AG08396 (cell line): ENCODE data around the gene PSMB1.
A peak's percentile ranks its signal among the peaks of the same experiment; 100 is the strongest.
"Not testable (repeated sequence)": the region's sequence is repeated elsewhere in the genome, so short reads cannot be mapped to it uniquely, and the experiment has no call there.

Experiments used
- DNase-seq: peaks from one replicate; pipeline ENCODE4 v3.0.0; 2012; ENCODE audit warnings: low spot score, mixed read lengths

PSMB1 gene

DNA sequence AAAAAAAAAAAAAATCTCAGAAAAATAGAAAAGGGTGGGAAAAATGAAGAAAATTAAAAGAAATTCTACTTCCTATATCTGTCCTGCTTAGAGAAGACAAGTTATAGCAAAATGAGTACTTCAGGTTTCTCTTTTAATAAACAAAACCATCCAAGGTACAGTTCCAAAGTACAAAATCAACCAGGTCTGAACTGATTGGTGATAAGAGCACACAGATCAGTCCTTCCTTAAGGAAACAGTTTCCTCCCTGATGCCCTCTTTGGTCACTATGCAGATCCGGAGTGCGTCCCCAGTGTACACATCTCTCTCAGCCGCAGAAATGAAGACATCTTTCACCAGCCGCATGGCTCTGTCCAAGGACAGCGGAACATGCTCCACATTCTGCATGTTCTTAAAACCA, 18.1 kb downstream of the PSMB1 start:
- DNase-seq: no peak

DNA sequence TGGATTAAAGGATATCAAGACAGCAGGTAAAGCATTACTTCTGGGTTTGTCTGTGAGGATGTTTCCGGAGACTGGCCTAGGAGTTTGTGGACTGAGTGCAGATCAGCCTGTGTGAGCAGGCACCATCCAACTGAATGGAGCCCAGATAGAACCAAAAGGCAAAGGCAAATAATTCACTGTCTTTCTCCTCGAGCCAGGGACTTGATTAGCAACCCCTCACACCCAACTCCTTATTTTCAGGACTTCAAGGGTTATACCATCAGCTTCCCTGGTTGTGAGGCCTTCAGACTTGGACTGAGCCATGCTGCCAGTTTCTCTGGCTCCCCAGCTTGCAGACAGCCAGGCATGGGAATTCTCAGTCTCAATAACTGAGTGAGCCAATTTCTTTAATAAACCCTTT, 19.3 kb downstream of the PSMB1 start:
- no peak for DNase-seq

DNA sequence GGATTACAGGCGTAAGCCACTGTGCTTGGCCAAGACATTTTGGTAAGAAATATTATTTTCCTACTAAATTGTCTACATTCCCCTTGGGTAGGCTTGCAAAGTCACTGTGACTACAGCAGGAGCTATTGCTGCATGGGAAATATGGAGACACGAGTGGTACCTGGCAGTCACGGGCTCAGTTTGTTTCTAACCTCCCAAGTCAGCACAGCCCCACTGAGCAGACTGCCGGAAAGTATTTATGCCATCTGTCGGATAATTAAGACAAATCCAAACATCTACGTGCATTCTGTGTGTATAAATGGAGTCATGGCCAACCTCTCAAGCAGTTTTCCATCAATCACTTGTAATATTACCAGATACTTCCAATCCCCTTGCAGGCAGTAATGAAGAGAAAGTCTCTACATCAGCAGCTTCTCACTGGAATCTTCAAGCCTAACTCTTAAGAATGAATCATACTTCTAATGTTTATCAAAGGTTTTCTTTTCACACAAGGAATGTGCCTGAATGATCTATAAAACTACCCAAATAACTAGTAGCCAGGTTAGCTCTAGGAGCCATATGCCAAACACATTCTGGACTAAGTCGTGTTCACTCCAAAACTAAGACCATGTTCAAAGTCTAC, 20.1 kb downstream of the PSMB1 start:
- no peak for DNase-seq

DNA sequence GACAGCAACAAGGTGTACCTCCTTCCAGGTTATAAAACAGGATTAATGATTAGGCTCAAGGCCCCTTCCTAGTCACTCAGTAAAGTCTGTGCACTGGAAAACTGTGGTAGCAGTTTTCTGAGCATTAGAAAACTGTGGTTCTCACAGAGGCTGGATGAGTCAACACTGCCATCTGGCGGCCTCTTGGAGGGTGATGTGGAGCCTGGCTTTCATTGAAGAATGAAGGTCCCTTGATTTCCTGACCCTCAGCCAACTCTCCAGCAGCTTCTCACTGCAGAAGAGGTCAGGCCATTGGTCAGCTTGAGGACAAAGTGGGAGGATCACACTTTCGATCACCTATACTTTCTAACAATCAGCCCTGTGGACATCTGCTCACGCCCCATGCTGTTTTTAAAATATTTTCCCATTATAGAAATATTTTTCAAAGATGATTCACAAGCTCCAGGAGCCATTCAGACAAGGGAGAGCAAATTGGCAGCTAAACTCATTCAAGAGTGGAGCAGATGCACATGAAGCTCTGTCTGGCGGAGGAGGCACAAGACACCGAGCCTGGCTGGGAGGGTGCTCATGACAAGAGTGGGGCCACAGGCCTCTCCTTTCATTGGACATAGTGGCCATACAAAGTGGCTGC, 23.2 kb downstream of the PSMB1 start:
- DNase-seq: peak; percentile 77

DNA sequence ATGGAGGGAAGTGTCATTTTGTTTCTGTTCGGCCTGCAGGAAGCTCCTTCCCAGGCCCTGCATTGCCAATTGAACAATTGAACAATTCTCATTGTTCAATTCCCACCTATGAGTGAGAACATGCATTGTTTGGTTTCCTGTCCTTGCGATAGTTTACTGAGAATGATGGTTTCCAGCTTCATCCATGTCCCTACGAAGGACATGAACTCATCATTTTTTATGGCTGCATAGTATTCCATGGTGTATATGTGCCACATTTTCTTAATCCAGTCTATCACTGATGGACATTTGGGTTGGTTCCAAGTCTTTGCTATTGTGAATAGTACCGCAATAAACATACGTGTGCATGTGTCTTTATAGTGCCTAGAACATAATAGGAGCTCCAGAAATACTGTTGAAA, 25.1 kb downstream of the PSMB1 start:
- DNase-seq: not testable (repeated sequence)

DNA sequence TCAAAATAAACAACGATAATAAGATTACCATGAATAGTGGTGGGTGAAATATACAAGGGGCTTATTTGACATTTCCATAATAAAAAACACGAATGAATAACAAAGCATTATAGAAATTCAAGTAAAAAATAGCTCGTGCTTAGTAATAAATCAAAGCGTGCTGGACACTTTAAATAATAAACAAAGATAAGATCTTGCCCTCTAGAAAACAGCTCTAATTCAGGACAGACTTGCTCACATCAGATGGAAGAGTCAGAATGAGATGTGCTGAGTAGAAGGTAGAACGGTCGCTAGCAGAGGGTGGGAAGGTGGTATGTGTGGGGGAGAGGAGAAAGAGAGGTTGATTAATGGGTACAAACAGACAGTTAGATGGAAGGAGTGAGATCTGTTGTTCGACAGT, 27.3 kb downstream of the PSMB1 start:
- DNase-seq: no peak

DNA sequence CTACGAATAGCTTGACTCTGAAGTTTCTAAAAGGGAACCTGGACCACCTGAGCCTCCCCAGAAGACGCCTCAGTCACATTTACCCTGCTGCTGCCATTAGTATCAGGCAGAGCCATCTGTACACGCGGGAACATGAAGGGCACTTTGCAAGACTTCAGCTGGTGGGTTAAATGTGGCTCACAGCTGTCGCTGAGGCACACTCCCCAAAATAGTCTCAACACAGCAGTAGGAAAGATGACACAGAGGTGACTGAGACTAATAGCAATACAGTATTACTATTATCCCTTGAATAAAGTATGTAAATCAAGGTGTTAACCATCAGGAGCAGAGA, 29.0 kb downstream of the PSMB1 start:
- DNase-seq: no peak

DNA sequence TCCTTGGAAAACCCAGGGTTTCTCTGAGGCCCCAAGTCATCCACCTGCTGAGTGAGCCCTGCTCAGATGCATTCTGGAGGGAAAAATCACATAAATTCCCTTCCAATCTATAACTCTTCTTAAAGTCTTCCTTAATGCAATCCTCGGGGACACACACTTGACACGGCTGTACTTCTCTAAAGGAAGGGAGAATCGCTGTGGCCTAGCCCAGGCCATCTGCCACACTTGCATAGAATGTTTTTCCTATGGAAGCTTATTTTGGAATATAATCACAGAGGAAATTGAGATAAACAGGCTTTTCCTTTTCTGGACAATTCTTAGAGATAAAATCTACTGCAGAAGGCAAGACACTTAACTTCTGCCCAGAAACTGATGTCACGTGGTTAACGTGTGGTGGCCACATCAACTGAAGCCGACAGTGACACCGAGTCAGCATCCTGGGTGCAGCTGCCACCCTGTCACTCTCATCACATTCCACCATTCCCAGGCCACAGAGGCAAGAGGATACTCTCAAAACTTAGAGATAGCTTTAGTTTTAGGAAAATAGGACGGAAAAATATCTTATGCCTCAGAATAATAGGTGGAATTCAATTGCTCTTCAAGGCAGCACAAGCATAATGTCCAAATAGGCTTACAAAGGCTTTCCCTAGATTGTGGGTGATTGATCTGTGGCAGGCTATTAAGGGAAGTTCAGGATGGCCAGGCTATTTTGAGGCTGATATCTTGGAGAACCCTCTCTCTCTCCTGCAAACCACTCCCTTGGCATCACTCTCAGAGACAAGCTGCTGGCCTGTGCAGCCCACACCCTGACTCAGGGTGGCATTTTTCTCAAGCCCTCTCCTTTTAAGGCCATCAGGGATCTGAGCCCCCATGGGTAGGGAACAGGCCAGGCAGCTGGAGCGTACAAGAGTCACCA, 29.6 kb downstream of the PSMB1 start:
- DNase-seq: no peak

DNA sequence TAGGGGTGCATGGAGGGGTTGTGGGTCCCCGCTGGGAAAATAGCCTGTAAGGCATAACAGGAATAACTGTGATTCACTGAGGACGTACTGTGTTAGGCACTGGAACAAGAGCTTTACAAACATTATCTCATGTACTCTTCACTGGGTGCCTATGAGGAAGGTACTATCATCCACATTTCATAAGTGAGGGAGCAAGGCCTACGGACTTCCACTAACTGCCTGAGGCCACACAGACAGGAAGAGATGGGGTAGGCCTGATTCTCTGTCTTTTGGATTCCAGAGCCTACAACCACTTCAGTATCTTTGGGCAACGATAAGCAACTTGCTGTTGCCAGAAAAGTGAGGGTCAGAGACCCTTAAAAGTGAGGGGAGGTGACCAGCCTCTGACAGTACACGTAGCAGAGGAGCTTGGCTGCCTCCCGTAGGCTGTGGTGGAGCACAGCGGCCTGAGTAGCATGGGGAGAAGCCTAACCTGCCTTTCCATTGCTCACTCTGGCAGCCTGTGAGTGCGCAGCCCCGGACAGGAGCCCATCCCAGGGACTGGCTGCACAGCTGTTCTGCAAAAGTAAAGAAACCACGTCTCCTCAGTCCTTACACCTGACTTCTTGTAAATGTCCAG, 30.4 kb downstream of the PSMB1 start:
- peak; percentile 13 for DNase-seq

DNA sequence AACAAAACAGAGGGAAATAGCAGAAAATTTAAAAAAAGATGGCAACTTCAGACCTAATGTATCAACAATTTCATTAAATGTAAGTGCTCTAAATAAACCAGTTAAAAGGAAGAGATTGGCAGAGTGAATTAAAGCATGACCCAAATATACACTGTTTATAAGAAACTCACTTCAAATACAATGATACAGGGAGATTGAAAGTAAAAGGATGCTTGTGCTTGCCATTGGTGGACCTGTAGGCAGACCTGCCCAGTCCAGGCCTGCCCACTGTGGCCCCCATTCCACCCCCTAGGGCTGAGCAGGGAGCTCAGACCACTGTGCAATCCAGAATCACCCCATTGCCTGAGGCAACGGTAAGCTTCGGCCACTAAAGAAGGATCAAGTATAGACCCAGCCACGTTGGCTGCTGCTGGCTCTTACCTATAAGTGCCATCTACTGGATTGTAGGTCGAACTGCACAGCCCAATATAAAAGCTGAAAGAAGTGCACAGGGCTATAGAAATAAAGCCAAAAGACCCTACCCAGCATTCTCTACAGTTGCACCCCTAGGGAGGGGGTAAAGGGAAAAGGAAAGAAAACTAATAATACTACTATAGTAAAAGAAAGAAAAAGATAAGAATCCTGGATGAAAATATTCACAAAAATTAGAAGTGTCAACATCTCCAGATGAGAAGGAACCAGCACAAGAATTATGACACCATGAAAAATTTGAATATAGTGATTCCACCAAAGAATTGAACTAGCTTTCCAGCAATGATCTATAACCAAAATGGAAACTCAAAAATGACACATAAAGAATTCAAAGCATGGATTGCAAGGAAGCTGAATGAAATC, 36.1 kb downstream of the PSMB1 start:
- DNase-seq: peak; percentile 55

DNA sequence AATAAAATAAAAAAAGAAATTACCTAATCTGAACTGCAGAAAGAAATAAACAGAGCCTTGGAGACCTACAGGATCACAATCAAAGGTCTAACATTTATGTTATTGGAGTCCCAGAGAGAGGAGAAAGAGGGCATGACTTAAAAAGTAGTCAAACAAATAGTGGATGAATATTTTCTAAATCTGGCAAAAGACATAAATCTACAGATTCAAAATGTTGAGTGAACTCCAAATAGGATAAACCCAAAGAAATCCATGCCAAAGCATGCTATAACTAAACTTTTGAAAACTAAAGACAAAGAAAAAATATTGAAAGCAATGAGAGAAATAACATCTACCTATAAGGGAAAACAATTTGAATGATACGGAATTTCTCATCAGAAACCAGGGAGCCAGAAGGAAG, 38.2 kb downstream of the PSMB1 start:
- DNase-seq: no peak

DNA sequence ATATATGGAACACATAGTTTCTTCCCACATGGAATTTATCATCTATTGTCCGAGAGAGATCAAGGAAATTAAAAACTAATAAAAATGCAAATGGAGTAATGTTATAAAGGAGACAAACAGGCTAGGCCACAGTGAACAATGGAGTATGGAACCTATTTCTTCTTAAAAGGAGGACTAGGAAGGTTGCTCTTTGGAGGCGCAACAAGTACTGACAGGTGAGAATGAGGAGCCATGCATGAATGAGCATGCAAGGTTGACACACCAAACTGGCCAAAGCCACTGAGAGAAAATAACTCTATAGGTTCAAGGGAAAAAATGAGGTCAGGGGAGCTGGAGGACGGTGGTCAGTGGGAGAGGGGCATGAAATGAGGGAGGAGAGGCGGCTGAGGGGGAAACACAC, 40.9 kb downstream of the PSMB1 start:
- DNase-seq: no peak

DNA sequence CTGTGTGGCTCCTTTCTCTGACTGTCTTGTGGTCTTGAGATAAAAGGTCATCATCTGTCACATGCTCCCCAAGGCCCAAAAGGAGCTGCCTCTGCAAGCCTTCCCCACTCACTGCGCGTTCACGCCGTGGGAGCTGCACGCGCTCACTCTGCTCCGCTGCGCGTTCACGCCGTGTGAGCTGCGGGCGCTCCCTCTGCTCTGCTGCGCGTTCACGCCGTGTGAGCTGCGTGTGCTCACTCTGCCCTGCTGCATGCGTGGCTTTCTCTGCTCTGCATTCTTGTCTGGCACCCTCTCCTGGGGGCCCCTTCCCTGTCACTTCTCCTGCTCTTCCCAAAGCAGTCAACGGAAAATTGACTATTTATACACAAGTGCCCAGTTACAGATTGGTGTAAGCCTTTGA, 42.5 kb downstream of the PSMB1 start:
- no peak for DNase-seq

DNA sequence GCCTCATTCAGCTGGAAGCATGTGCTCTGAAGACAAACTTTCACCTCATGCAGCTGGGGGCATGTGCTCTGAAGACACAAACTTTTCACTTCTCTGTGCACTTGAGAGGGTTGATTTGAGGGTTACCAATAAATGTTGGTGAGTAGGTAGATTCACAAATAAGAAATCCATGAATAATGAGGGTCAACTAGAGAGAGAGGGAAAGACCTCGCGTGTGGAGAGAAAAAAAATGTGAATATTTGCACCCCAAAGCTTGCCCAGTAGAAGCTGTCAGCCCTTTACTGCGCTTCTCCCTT, 43.4 kb downstream of the PSMB1 start:
- no peak for DNase-seq

DNA sequence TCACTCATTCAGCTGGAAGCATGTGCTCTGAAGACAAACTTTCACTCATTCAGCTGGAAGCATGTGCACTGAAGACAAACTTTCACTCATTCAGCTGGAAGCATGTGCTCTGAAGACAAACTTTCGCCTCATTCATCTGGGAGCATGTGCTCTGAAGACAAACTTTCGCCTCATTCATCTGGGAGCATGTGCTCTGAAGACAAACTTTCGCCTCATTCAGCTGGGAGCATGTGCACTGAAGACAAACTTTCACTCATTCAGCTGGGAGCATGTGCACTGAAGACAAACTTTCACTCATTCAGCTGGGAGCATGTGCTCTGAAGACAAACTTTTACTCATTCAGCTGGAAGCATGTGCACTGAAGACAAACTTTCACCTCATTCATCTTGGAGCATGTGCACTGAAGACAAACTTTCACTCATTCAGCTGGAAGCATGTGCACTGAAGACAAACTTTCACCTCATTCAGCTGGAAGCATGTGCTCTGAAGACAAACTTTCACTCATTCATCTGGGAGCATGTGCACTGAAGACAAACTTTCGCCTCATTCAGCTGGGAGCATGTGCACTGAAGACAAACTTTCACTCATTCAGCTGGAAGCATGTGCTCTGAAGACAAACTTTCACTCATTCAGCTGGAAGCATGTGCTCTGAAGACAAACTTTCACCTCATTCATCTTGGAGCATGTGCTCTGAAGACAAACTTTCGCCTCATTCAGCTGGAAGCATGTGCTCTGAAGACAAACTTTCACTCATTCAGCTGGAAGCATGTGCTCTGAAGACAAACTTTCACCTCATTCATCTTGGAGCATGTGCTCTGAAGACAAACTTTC, 44.0 kb downstream of the PSMB1 start:
- not testable (repeated sequence) for DNase-seq

DNA sequence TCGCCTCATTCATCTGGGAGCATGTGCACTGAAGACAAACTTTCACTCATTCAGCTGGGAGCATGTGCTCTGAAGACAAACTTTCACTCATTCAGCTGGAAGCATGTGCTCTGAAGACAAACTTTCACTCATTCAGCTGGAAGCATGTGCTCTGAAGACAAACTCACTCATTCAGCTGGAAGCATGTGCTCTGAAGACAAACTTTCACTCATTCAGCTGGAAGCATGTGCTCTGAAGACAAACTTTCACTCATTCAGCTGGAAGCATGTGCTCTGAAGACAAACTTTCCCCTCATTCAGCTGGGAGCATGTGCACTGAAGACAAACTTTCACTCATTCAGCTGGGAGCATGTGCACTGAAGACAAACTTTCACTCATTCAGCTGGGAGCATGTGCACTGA, 44.8 kb downstream of the PSMB1 start:
- DNase-seq: not testable (repeated sequence)

DNA sequence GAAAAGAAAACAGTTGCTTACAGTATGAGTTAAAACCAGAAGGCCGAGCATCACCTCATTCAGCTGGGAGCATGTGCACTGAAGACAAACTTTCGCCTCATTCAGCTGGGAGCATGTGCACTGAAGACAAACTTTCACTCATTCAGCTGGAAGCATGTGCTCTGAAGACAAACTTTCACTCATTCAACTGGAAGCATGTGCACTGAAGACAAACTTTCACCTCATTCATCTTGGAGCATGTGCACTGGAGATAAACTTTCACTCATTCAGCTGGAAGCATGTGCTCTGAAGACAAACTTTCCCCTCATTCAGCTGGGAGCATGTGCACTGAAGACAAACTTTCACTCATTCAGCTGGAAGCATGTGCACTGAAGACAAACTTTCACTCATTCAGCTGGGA, 45.4 kb downstream of the PSMB1 start:
- not testable (repeated sequence) for DNase-seq

DNA sequence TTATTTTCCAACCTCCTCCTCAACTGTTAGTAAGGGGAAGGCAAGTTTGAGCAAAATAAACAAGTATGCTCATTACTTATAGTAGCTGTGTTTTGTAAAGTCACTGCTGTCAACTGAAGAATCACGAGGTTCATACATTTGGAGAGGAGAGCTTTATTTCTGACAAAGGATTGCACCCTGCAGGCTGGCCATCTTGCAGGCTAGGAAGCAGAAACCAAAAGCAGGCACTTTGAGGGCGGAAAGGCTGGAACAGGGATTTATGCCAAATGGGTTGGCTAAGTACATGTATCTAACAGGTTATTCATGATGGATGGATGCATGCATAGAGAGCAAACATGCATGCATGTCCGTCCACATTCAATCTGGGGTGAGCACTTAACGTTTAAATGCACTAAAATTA, 46.7 kb downstream of the PSMB1 start:
- no peak for DNase-seq

DNA sequence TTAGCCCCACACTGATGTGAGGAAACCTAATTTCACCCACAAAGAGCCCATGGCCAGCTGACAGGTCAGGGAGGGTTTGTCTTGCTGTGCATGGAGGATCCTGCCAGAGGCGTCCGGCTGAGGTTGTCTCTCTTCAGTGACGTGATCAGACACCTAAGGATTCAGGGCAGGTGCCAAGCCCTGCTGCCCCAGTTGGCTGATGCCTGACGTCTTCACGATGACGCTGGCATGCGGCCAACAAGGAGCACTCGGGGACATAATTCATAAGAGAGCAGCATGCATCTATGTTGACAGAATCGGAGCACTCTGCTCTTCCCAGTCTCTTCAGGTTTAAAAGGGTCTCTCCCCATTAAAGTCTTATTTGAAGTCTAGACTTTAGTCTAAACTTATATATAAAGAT, 47.8 kb downstream of the PSMB1 start:
- no peak for DNase-seq

DNA sequence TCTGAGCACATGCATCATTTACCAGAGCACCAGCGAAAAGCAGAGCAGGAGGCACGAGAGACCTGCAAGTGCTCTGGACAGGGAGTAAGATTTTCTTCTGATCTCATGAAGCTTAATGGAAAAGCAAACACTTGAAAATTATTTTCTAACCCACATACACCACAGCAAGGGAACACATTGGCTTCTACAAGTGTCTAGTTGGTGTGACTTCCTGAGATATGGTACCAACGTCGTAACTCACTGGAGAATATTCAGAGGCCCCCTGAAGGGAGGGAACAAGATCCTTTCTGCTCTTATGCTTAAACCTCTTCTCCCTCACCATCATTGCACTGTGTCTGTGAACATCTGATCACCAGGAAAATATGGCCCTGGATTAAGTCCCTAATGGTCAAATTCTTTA, 48.6 kb downstream of the PSMB1 start:
- no peak for DNase-seq

DNA sequence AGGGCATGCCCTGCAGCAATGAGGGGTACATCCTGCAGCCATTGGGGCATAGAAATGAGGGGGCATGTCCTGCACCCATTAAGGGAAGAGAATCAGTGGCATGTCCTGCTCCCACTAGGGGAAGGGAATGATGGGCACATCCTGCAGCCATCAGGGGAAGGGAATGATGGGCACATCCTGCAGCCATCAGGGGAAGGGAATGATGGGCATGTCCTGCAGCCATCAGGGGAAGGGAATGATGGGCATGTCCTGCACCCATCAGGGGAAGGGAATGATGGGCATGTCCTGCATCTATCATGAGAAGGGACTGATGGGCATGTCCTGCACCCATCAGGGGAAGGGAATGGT, 49.7 kb downstream of the PSMB1 start:
- DNase-seq: no peak
